ENCODE measurements around the gene ARRB1.
A peak's percentile ranks its signal among the peaks of the same experiment; 100 is the strongest.

DNA sequence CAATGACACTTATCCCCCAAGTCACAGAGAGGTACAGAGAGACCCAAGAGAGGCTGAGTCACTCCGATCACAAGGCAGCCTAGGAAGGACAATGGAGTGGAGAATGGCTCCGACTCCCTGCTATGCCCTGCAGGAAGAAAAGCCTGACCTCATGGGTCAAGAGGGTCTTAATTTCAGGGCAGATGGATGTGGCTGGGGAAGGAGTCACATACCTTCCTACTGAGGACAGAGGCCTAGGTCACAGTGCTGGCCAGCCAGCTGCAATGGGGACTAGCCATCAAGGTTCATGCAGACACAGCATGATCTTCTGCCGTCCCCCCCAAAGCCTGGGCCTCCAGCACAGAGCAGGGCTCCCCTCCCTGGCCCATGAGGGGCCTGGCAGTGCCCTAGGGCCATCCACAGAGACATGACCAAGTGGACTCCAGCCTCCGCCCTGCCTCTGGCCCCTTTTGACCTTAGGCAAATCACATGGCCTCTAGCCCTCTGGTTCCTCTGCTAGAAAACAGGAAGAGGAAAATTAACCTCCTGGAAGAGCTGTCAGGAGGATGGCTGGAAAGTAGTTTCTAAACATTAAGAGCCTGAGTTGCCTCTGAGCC is 1.8 kb downstream of the ARRB1 start:
- TF ChIP-seq SMAD4 (CRISPR knock-in tag; conservative IDR thresholded peaks at IDR 0.05) (peak; percentile 49), EP400 (IDR thresholded peaks at IDR 0.05) (no peak), ZNF384 (IDR thresholded peaks at IDR 0.05; ENCODE audit: low read depth, low read length) (no peak), FOXA1 (IDR thresholded peaks at IDR 0.05; ENCODE audit: borderline replicate concordance) (no peak), MEIS2 (IDR thresholded peaks at IDR 0.05; ENCODE audit: partially characterized antibody) (peak; percentile 15), NR4A1 (CRISPR knock-in tag; IDR thresholded peaks at IDR 0.05) (no peak), NR4A1 (tag; IDR thresholded peaks at IDR 0.05) (0 out of 2 replicates have a peak, but pooled peaks have one; percentile 31), MEF2A (IDR thresholded peaks at IDR 0.05; ENCODE audit: control insufficient read depth, low read depth, low read length) (no peak), FOXK1 (CRISPR knock-in tag; IDR thresholded peaks at IDR 0.05; ENCODE audit: borderline replicate concordance) (no peak), SP1 (CRISPR knock-in tag; IDR thresholded peaks at IDR 0.05) (no peak)
- TF ChIP-seq, protein P1, sequence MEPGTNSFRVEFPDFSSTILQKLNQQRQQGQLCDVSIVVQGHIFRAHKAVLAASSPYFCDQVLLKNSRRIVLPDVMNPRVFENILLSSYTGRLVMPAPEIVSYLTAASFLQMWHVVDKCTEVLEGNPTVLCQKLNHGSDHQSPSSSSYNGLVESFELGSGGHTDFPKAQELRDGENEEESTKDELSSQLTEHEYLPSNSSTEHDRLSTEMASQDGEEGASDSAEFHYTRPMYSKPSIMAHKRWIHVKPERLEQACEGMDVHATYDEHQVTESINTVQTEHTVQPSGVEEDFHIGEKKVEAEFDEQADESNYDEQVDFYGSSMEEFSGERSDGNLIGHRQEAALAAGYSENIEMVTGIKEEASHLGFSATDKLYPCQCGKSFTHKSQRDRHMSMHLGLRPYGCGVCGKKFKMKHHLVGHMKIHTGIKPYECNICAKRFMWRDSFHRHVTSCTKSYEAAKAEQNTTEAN (CRISPR knock-in tag; IDR thresholded peaks at IDR 0.05) = no peak
- TF ChIP-seq, protein P2, sequence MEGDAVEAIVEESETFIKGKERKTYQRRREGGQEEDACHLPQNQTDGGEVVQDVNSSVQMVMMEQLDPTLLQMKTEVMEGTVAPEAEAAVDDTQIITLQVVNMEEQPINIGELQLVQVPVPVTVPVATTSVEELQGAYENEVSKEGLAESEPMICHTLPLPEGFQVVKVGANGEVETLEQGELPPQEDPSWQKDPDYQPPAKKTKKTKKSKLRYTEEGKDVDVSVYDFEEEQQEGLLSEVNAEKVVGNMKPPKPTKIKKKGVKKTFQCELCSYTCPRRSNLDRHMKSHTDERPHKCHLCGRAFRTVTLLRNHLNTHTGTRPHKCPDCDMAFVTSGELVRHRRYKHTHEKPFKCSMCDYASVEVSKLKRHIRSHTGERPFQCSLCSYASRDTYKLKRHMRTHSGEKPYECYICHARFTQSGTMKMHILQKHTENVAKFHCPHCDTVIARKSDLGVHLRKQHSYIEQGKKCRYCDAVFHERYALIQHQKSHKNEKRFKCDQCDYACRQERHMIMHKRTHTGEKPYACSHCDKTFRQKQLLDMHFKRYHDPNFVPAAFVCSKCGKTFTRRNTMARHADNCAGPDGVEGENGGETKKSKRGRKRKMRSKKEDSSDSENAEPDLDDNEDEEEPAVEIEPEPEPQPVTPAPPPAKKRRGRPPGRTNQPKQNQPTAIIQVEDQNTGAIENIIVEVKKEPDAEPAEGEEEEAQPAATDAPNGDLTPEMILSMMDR (IDR thresholded peaks at IDR 0.05 in 2 of 3, conservative IDR thresholded peaks at IDR 0.05 in 1 of 3; ENCODE audit: insufficient read depth in 2 of 3, low read depth in 1 of 3, low read length in 3 of 3) = no peak
- TF ChIP-seq, protein P3, sequence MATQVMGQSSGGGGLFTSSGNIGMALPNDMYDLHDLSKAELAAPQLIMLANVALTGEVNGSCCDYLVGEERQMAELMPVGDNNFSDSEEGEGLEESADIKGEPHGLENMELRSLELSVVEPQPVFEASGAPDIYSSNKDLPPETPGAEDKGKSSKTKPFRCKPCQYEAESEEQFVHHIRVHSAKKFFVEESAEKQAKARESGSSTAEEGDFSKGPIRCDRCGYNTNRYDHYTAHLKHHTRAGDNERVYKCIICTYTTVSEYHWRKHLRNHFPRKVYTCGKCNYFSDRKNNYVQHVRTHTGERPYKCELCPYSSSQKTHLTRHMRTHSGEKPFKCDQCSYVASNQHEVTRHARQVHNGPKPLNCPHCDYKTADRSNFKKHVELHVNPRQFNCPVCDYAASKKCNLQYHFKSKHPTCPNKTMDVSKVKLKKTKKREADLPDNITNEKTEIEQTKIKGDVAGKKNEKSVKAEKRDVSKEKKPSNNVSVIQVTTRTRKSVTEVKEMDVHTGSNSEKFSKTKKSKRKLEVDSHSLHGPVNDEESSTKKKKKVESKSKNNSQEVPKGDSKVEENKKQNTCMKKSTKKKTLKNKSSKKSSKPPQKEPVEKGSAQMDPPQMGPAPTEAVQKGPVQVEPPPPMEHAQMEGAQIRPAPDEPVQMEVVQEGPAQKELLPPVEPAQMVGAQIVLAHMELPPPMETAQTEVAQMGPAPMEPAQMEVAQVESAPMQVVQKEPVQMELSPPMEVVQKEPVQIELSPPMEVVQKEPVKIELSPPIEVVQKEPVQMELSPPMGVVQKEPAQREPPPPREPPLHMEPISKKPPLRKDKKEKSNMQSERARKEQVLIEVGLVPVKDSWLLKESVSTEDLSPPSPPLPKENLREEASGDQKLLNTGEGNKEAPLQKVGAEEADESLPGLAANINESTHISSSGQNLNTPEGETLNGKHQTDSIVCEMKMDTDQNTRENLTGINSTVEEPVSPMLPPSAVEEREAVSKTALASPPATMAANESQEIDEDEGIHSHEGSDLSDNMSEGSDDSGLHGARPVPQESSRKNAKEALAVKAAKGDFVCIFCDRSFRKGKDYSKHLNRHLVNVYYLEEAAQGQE (IDR thresholded peaks at IDR 0.05; ENCODE audit: borderline replicate concordance) = no peak
- TF ChIP-seq, protein P3 (CRISPR knock-in tag; IDR thresholded peaks at IDR 0.05; ENCODE audit: low read depth) = no peak
